ENCODE results near the gene UQCR10.

Gene UQCR10

DNA sequence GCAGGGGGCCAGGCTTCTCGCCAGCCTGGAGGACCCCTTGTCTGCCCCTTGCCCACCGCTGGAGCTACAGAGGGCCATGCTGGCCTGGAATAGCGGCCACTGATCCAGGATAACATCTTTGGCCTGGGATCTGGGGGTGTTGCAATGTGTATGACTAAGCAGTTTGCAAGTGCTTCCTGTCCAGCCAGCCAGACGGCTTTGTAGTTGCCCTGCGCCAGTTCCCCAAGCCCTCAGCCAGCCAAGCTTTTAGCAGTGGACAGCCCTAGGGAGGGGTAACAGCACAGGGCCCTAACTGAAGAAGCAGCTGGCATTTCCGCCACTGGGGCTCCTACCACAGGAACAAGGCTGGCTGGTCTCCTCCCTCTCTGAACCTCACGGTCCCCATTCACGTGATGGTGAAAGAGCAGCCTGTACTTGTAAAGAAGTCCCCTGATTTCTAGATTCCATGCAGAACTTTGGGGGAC is 32.1 kb downstream of the UQCR10 start:
- DNase-seq = no peak

DNA sequence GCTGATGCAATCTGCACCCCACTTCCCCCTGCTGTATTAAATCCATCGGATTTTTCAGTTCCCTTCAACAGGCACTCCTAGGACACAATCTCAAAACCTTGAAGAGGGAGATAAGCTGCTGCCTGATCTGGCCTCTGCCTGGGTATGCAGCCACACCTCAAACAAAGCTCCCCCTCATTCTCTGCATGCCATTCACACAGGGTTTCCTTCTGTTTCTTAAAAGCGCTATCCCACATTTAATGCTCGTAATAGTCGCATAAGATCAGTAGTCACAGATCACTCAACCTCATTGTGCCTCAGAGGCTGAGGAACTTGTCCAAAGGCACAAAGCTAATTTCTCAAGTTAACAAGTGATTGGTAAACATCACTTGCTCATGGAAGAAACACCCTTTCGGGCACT is 34.0 kb downstream of the UQCR10 start:
- DNase-seq = no peak

DNA sequence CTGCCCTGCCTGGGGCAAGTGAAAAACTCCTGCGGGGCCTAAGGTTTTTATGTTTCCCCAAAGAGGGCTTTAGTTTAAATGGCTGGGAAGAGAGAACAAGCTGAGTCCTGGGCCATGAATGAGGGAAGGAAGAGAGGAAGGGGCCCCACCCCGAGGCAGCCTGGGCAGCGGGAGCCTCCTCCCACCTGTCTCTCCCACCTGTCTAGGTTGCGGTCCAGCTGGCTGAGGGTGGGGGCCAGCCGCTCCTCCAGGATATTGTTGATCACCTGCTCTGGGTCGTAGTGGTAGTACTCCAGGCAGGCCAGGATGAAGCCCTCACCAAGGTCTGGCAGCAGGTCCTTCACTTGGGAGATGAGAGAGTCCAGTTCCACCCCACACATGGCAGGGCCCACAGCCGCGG is 34.6 kb downstream of the UQCR10 start:
- no peak for DNase-seq

DNA sequence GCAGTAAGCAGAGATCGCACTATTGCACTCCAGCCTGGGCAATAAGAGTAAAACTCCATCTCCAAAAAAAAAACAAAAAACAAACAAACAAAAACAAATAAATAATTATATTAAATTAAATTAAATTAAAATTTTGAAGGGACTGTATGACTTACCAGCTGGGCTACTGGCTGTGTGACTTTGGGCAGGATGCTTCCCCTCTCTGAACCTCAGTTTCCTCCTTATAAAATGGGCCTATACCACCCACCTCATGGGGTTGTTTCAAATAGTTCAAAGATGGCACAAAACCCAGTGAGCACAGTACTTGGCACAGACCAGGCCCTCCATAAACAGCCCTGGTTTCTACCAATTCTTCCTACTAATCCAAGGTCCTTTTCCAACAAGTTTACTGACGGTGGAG is 36.0 kb downstream of the UQCR10 start:
- no peak for DNase-seq

DNA sequence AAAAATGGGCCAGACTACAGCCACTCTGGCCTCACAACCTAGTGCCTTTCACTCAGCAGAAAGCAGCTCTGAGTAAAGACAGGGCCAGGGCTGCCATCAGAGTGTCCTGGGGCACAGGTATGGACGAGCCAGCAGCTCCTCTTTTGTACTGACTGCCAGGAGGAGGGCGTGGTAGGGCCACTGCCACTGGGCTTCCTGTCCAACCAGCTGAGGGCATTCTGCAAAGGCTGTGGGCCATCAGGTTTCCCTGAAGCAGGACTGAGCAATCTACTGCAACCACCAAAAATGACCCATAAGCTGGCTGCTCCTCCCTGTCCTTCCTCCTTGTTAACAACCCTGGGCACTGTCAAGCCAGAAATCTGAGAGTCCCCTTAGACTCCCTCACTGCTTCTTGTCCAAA is 37.8 kb downstream of the UQCR10 start:
- no peak for DNase-seq

DNA sequence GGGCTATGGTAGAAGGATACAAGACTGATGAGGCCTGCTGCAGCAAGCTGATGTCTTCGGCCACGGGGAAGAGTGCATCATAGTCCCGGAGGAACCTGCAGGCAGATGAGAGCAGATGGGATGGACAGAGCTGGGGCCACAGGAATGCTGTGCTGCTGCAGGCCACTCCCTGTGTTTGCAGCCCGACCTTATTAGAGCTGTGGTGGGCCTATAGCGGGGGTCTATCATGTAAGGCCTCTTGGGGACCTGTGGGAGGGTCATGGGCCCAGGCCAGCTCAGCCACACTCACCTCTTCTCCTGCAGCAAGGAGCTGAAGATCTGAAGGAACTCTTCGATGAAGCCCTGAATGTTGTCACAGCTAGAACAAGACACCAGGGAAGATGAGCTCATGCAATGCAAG is 39.0 kb downstream of the UQCR10 start:
- DNase-seq = no peak

DNA sequence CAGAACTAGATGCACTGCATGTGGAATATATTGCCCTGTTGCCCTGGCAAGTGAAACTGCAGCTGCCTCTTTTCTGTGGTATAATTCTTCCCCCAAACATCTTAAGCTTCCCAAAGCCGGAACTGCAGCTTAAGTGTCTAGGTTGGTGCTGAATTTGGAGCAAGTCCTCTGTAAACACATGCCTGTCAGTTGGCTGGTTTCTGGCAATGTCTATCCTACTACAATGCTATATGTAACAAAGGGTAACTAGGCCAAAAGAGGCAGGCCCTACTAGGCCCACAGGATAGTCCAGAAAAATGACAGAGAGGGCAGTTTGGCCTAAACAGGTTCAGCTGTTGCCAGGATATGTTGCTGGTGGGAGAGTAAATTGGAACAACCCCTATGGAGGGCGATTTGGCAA is 43.0 kb downstream of the UQCR10 start:
- DNase-seq = no peak

DNA sequence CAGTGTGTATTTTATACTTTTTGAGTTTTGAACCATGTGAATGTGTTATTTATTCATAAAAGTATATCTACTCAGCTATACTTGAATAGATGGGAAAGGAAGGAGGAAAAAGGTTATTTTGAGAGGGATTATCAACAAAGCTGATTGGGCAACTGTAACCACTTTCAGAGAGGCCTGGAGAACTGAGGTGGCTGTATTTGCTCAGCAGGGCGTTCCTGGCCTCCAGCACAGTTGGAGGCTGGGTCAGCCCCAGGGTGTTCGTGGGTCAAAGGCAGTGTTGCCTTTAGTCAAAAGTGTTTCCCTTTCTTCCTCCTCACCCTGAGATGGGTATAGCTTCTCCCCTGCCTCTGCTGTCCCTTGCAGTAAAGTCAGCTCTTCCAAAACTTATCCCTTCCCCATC is 44.2 kb downstream of the UQCR10 start:
- DNase-seq = no peak

DNA sequence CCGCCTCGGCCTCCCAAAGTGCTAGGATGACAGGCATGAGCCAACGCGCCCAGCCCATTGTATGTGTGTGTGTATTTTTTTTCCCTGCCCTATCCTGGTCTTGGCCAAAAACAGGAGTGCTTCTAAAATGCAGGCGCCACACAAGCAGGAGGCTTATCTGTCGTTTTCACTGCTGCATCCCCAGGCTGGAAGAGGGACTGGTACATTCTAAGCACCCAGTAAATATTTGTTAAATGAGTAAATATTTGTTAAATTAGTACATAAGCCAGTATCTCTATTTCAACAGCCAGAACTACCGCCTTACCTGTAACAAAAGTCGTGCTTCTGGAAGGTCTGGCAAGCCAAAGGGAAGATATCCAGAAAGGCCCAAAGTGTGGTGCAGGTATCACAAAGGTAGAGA is 46.0 kb downstream of the UQCR10 start:
- no peak for DNase-seq

DNA sequence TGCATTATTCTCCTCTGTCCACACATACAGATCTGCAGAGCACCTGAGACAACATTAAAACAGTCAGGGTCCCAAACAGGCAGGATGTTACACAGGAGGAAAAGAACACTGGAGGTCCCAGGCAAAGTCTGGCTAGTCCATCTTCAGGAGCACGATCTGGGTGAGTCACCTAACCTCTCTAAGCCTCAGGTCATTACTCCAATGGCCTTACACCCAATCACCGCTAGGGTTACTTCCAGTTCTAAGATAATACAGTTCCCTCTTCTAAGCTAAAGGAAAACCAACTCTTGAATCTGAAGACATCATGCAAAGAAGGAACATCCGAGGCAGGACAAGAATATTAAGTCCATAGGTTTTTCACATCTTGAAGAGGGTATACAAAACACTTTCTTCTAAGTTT is 46.4 kb downstream of the UQCR10 start:
- DNase-seq = no peak

DNA sequence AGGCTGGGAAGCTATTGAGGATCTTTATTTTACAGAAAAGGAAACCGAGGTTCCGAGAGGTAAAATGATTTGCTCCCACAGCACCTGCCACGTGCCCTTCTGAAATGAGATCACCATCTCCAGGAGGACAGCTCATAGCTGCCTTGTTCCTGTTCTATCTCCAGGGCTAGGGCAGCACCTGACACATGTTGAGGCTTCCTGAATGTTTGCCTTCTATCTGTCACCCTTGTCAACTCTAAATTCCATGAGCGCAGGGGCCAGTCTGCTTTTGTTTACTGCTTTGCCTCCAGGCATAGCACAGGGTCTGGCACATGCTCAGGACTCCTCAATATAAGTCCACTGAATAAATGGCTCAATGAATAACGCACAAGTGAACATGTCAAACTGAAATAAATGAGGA is 46.8 kb downstream of the UQCR10 start:
- no peak for DNase-seq

DNA sequence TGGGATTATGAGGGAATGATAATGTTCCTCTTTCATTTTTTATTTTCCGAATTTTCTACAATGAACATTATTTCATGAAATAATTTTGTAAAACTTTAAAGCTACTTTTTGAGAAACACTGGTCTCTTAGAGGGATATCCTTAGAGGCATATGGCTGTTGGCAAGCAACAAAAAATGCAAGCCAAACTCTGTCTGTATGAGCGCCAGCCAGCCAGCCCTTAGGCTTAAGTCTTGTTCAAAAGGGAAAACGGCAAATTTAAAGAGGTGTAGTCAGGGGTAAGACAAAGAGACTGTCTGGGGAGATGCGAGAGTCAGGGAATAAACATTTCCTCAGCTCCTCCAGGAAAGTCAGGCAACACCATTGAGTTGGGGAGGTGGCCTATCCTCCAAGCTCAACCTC is 48.4 kb downstream of the UQCR10 start:
- no peak for DNase-seq

DNA sequence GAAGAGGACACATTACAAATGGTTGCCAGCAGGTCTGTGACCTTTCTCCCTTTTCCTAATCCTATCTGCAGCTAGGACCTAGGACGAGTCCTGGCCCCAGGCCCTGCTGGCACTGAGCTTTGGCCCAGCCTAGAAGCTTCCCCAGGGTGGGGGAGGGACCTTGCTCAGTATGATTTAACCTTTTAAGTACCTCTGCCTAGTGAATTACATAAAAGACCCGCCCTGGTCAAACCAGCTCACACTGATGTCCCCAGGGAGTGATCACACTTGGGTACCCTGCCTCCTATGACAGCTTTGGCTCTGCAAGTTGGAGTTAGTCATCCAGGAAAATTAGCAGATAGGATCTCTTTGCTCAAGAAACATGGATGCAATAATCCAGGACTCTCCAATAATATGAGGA is 49.0 kb downstream of the UQCR10 start:
- no peak for DNase-seq

DNA sequence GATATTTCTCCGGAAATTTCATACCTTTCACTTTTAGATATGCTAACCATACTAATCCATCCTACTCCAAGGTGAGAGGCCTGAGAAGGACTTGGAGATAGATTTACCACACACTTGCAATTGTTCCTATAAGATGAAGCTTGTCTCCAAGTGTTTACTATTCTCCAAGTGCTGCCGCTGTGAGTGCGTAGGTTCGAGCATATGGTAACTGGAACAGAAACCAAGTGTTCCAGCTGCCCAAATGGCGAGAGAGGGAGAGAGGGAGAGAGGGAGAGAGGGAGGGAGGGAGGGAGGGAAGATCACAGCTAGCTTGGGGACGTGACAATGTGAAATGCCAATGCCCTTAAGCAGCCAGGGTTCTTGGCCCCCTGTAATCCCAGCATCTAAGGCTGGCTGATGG is 49.4 kb downstream of the UQCR10 start:
- DNase-seq = no peak

DNA sequence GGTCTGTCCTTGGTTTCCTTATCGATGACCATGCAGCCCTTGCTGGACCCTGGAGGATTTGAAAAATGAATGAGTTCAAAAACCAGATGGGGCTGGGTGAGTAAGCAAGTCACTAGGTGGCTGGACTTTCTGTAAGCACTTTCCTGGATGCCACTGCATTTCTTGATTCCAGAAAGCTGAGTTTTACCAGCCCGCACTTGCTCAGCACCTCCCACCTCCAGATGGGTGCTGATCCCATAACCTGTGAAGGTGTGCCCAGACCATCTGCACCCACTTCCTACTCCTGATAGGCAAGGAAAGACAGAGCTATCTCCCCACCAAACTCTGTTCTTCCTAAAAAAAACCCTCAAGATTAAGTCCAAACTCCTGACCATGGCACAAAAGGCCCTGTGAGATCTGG is 49.8 kb downstream of the UQCR10 start:
- DNase-seq = no peak

DNA sequence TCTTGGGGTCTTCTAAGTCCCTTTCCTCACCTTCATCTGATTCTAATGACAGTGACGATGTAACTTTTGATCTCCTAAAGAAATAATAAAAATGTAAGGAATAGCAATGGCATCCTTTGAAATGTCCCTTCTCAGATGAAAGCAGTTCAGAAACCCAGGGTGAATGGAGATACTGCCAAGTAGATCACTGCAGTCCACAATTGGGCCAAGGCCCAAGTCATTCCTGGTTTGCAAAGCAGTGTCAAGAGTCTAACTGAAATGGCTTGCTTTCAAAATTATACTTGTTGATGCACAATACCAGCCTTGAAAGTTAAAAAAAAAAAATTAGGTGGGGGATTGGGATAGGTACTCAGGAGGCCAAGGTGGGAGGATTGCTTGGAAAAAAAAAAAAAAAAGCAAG is 50.6 kb downstream of the UQCR10 start:
- no peak for DNase-seq

DNA sequence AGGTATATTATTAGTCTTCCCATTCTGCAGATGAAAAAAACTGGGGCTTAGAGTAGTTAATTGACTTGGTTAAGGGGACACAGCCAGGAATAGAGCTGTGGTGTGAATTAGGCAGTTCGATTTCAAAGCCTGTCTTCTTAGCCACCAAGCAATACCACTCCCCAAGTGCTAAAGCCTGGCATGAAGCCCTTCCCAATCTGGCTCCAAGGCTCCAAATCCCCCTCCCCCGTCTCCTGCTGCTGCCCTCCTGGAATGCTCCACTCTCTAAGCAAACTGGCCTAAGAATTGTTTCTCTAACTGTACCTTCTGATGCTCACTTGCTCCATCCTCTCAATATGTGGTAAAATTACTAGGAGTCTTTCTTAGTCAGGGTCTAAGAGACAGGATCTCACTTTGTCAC is 52.3 kb downstream of the UQCR10 start:
- DNase-seq = no peak
